Erythroblast (primary cell): ENCODE results near the gene TMEM108.

ENCODE experiments used
- GATA1 ChIP-seq: IDR thresholded peaks from 2 replicates; pipeline ENCODE4 v1.6.1; 2011; ENCODE audit warnings: low read depth, mild to moderate bottlenecking, control low read depth, low read length, moderate library complexity
- POLR2A ChIP-seq: IDR thresholded peaks from 2 replicates; pipeline ENCODE4 v1.6.1; 2011; ENCODE audit warnings: mild to moderate bottlenecking, low read length

DNA sequence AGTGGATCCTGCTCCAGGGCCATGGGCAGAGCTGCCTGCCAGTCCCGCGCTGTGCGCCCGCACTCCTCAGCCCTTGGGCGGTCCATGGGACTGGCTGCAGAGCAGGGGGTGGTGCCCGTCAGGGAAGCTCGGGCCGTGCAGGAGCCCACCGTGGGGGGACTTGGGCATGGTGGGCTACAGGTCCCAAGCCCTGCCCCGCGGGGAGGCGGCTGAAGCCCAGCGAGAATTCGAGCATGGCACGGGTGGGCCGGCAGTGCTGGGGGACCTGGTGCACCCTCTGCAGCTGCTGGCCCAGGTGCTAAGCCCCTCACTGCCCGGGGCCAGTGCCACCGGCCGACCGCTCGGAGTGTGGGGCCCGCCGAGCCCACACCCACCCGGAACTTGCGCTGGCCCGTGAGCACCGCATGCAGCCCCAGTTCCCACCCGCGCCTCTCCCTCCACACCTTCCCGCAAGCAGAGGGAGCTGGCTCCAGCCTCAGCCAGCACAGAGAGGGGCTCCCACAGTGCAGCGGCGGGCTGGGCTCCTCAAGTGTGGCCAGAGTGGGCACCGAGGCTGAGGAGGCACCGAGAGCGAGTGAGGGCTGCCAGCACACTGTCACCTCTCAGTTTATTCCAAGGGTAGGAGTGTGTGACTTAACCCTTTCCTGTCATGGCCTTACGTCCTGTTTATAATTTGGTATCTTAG, 129.3 kb downstream of the TMEM108 start:
- TF ChIP-seq POLR2A (no peak), GATA1 (no peak)
